OCI-LY1 (cell line): ENCODE data around the gene TMEM35B.

Source experiments
- H2AFZ ChIP-seq: fragments of 200-600 bp; sonication (generic), shearing (Covaris generic); 2 replicates; pipeline ENCODE4 v1.6.0; 2014; ENCODE audit warnings: antibody characterized with exemption, mild to moderate bottlenecking, low read length
- H3F3A ChIP-seq: fragments of 200-600 bp; sonication (generic), shearing (Covaris generic); 2 replicates; pipeline ENCODE4 v1.6.0; 2014; ENCODE audit warnings: mild to moderate bottlenecking, antibody characterized with exemption, low read length, moderate library complexity; ENCODE audit not compliant: insufficient read depth
- H3K27ac ChIP-seq: fragments of 200-600 bp; sonication (generic); 2 replicates; pipeline ENCODE4 v1.5.1; 2014; ENCODE audit warnings: low read length, mixed run types, mild to moderate bottlenecking, low read depth; ENCODE audit not compliant: poor library complexity, severe bottlenecking
- H3K27me3 ChIP-seq: fragments of 200-600 bp; sonication (generic); 2 replicates; pipeline ENCODE4 v1.6.0; 2014; ENCODE audit warnings: antibody characterized with exemption, mild to moderate bottlenecking, low read length, moderate library complexity; ENCODE audit not compliant: insufficient read depth
- H3K36me3 ChIP-seq: fragments of 200-600 bp; sonication (generic); 2 replicates; pipeline ENCODE4 v1.6.1; 2014; ENCODE audit warnings: mild to moderate bottlenecking, antibody characterized with exemption, low read length, moderate library complexity, mixed read lengths; ENCODE audit not compliant: insufficient read depth
- H3K4me1 ChIP-seq: fragments of 200-600 bp; sonication (generic); 2 replicates; pipeline ENCODE4 v1.5.1; 2014; ENCODE audit warnings: mild to moderate bottlenecking, low read length, moderate library complexity; ENCODE audit not compliant: insufficient read depth, severe bottlenecking
- H3K4me2 ChIP-seq: fragments of 200-600 bp; sonication (generic), shearing (Covaris generic); 2 replicates; pipeline ENCODE4 v1.6.1; 2014; ENCODE audit warnings: low read length
- H3K4me3 ChIP-seq: fragments of 200-600 bp; sonication (generic); 2 replicates; pipeline ENCODE4 v1.5.1; 2014; ENCODE audit warnings: low read length, low read depth, mild to moderate bottlenecking, mixed read lengths; ENCODE audit not compliant: poor library complexity, severe bottlenecking
- H3K79me2 ChIP-seq: fragments of 200-600 bp; shearing (Covaris generic); 2 replicates; pipeline ENCODE4 v1.6.1; 2016; ENCODE audit warnings: mixed run types, low read length, mixed read lengths; ENCODE audit not compliant: insufficient read depth
- H3K9ac ChIP-seq: fragments of 200-600 bp; sonication (generic), shearing (Covaris generic); 2 replicates; pipeline ENCODE4 v1.6.1; 2014; ENCODE audit warnings: mild to moderate bottlenecking, low read length, mixed read lengths
- H3K9me2 ChIP-seq: fragments of 200-600 bp; sonication (generic), shearing (Covaris generic); 2 replicates; pipeline ENCODE4 v1.6.1; 2014; ENCODE audit warnings: low read depth, mild to moderate bottlenecking, low read length, mixed read lengths
- H3K9me3 ChIP-seq: fragments of 200-600 bp; shearing (Covaris generic); 2 replicates; pipeline ENCODE4 v1.6.1; 2014; ENCODE audit warnings: low read length, mixed read lengths
- H4K20me1 ChIP-seq: fragments of 200-600 bp; sonication (generic), shearing (Covaris generic); 2 replicates; pipeline ENCODE4 v1.6.0; 2016; ENCODE audit warnings: mild to moderate bottlenecking, low read length; ENCODE audit not compliant: insufficient read depth
- CTCF ChIP-seq: fragments of 200-600 bp; sonication (generic), shearing (Covaris generic); IDR thresholded peaks from 2 replicates; pipeline ENCODE4 v1.5.1; 2017; ENCODE audit warnings: mild to moderate bottlenecking, antibody characterized with exemption, low read length, moderate library complexity, mixed read lengths
- EZH2 ChIP-seq: fragments of 200-600 bp; sonication (generic), shearing (Covaris generic); IDR thresholded peaks from 2 replicates; pipeline ENCODE4 v1.8.0; 2017; ENCODE audit warnings: borderline replicate concordance, mixed run types, mild to moderate bottlenecking, antibody characterized with exemption, low read length, moderate library complexity, mixed read lengths

Gene TMEM35B

GRCh38 chr1:34977858-34978257, 7.3 kb downstream of the TMEM35B start:
- Histone ChIP-seq H2AFZ (no peak overlapping the region), H3K4me3 (no peak overlapping the region), H3K9ac (no peak overlapping the region), H3K27ac (no peak overlapping the region), H3K79me2 (no peaks in the 10 kb centered on the region), H4K20me1 (no peaks in the 10 kb centered on the region), H3K9me3 (no peaks in the 10 kb centered on the region), H3K36me3 (peaks cover 13% of the 10 kb centered on the region), H3F3A (no peaks in the 10 kb centered on the region), H3K9me2 (no peaks in the 10 kb centered on the region), H3K4me1 (peaks cover 7% of the 10 kb centered on the region), H3K27me3 (no peaks in the 10 kb centered on the region), H3K4me2 (no peak overlapping the region)
- TF ChIP-seq EZH2 = no peak
- no peak for TF ChIP-seq CTCF

GRCh38 chr1:34977210-34977471, 8.0 kb downstream of the TMEM35B start:
- no peaks in the 10 kb centered on the region for H4K20me1 ChIP-seq
- H3K36me3 ChIP-seq = peaks cover 12% of the 10 kb centered on the region
- H3K9ac ChIP-seq = no peak overlapping the region
- no peaks in the 10 kb centered on the region for H3K79me2 ChIP-seq
- no peaks in the 10 kb centered on the region for H3K9me3 ChIP-seq
- no peak overlapping the region for H3K4me2 ChIP-seq
- no peak overlapping the region for H3K4me3 ChIP-seq
- peaks cover 7% of the 10 kb centered on the region for H3K4me1 ChIP-seq
- no peak for TF ChIP-seq EZH2
- TF ChIP-seq CTCF = no peak
- H3F3A ChIP-seq = no peaks in the 10 kb centered on the region
- no peak overlapping the region for H3K27ac ChIP-seq
- no peak overlapping the region for H2AFZ ChIP-seq
- H3K9me2 ChIP-seq = no peaks in the 10 kb centered on the region
- H3K27me3 ChIP-seq = no peaks in the 10 kb centered on the region

GRCh38 chr1:34976384-34977209, 8.6 kb downstream of the TMEM35B start:
- Histone ChIP-seq H3K27me3 (no peaks in the 10 kb centered on the region), H3K4me3 (no peak overlapping the region), H3K9me2 (no peaks in the 10 kb centered on the region), H3F3A (no peaks in the 10 kb centered on the region), H3K36me3 (peaks cover 6% of the 10 kb centered on the region), H4K20me1 (no peaks in the 10 kb centered on the region), H2AFZ (no peak overlapping the region), H3K9me3 (no peaks in the 10 kb centered on the region), H3K9ac (no peak overlapping the region), H3K27ac (no peak overlapping the region), H3K4me2 (no peak overlapping the region), H3K4me1 (peaks cover 7% of the 10 kb centered on the region), H3K79me2 (no peaks in the 10 kb centered on the region)
- no peak for TF ChIP-seq CTCF
